PC-9 (cell line): Measurements from ENCODE around the gene CTNNBL1. TPM values are rescaled to one million over a fixed set of nuclear protein-coding genes. Genes with fewer than 3 reads are reported as not detected.

Experiments
- BruUV-seq: library from RNA; stranded (reverse); fragments of 400-500 nt; replicated peaks from 2 replicates; lab custom pipeline; 2021; lab: Mats Ljungman, UMichigan
- CTCF ChIA-PET: fragments of 300-600 bp; sonication (Branson Sonifier 250); formaldehyde crosslinking; loops from one replicate; lab custom pipeline; 2022; ENCODE audit warnings: antibody characterized with exemption; lab: Charles Lee
- POLR2A ChIA-PET: fragments of 300-600 bp; sonication (Branson Sonifier 250); formaldehyde crosslinking; loops from one replicate; lab custom pipeline; 2022; ENCODE audit warnings: antibody characterized with exemption; ENCODE audit not compliant: unreplicated experiment; lab: Charles Lee
- DNase-seq, 2 experiments: peaks; one replicate each; pipeline versions ENCODE4 v3.0.0 to v3.0.0-alpha.2; 2015 to 2022; ENCODE audit warnings: mixed read lengths in 1 of 2
- H2AFZ ChIP-seq: fragments of 200-600 bp; sonication (generic); 2 replicates; pipeline ENCODE4 v1.8.1; 2017; ENCODE audit warnings: antibody characterized with exemption
- H3F3A ChIP-seq: fragments of 200-600 bp; sonication (generic); 2 replicates; pipeline ENCODE4 v1.8.1; 2017; ENCODE audit warnings: antibody characterized with exemption, mild to moderate bottlenecking, low read depth; ENCODE audit not compliant: insufficient read depth
- H3K27ac ChIP-seq: fragments of 200-600 bp; sonication (generic); 2 replicates; pipeline ENCODE4 v1.6.1; 2016; ENCODE audit warnings: mixed run types
- H3K27me3 ChIP-seq: fragments of 200-600 bp; sonication (generic); 2 replicates; pipeline ENCODE4 v1.6.1; 2016; ENCODE audit warnings: low read depth, mixed run types; ENCODE audit not compliant: insufficient read depth
- H3K36me3 ChIP-seq: fragments of 200-600 bp; sonication (generic); 2 replicates; pipeline ENCODE4 v1.6.1; 2016; ENCODE audit warnings: low read depth, mixed run types
- H3K4me1 ChIP-seq: fragments of 200-600 bp; sonication (generic); replicated peaks from 2 replicates; pipeline ENCODE4 v1.6.1; 2016; ENCODE audit warnings: mixed run types; ENCODE audit not compliant: insufficient read depth
- H3K4me2 ChIP-seq: fragments of 200-600 bp; sonication (generic); 2 replicates; pipeline ENCODE4 v1.6.1; 2017; ENCODE audit warnings: mixed run types
- H3K4me3 ChIP-seq: fragments of 200-600 bp; sonication (generic); 2 replicates; pipeline ENCODE4 v1.6.1; 2016; ENCODE audit warnings: mixed run types
- H3K79me2 ChIP-seq: fragments of 200-600 bp; sonication (generic); 2 replicates; pipeline ENCODE4 v1.6.1; 2017; ENCODE audit warnings: low read depth, mixed run types
- H3K9me2 ChIP-seq: fragments of 200-600 bp; sonication (generic); 2 replicates; pipeline ENCODE4 v1.8.1; 2017; ENCODE audit warnings: mild to moderate bottlenecking; ENCODE audit not compliant: insufficient read depth
- H3K9me3 ChIP-seq: fragments of 200-600 bp; sonication (generic); 2 replicates; pipeline ENCODE4 v1.8.1; 2016; ENCODE audit warnings: low read depth; ENCODE audit not compliant: insufficient read depth
- H4K20me1 ChIP-seq: fragments of 200-600 bp; sonication (generic); 2 replicates; pipeline ENCODE4 v1.8.1; 2017; ENCODE audit not compliant: insufficient read depth
- CTCF ChIP-seq: fragments of 200-600 bp; sonication (generic); conservative IDR thresholded peaks from 2 replicates; pipeline ENCODE4 v1.6.1; 2017; ENCODE audit warnings: mixed run types, antibody characterized with exemption, mild to moderate bottlenecking, moderate library complexity
- EZH2 ChIP-seq: fragments of 200-600 bp; sonication (generic); IDR thresholded peaks from 2 replicates; pipeline ENCODE4 v1.8.0; 2017; ENCODE audit warnings: antibody characterized with exemption, low read depth
- intact Hi-C: fragments of 100-400 bp; cut with micrococcal nuclease; formaldehyde crosslinking; loops from one replicate; pipeline ENCODE4 v1.10.0; 2022; ENCODE audit not compliant: unreplicated experiment
- total RNA-seq: library from RNA; stranded (reverse); gene quantifications from 2 replicates; pipeline ENCODE4 v1.2.3, GENCODE V29; 2021

CTNNBL1 gene
- total RNA-seq, 1 experiment from 2014 or later, result 83.5 TPM

GRCh38 chr20:37808233-37809070, 114.6 kb downstream of the CTNNBL1 start:
- H4K20me1 ChIP-seq, result 0 out of 2 replicates have a peak, but pooled peaks cover 7% of the 10 kb centered on the region
- H2AFZ ChIP-seq, result no peak overlapping the region
- no peak overlapping the region for H3K4me2 ChIP-seq
- H3K9me2 ChIP-seq, result no peaks in the 10 kb centered on the region
- H3K36me3 ChIP-seq, result 0 out of 2 replicates have a peak, but pooled peaks cover 4% of the 10 kb centered on the region
- no peaks in the 10 kb centered on the region for H3K79me2 ChIP-seq
- no peak for DNase-seq
- intact Hi-C loops, result no loop called here
- no peaks in the 10 kb centered on the region for H3K9me3 ChIP-seq
- TF ChIP-seq EZH2 (no peak), CTCF (no peak)
- no peak overlapping the region for H3K27ac ChIP-seq
- no peaks in the 10 kb centered on the region for H3K27me3 ChIP-seq
- CTCF ChIA-PET, result no interaction called here
- no peaks in the 10 kb centered on the region for H3K4me1 ChIP-seq
- no peak overlapping the region for H3K4me3 ChIP-seq
- POLR2A ChIA-PET, result no interaction called here
- BruUV-seq, result no TSS peak
- no peaks in the 10 kb centered on the region for H3F3A ChIP-seq

GRCh38 chr20:37810027-37810426, 116.2 kb downstream of the CTNNBL1 start:
- Histone ChIP-seq H3K79me2 (no peaks in the 10 kb centered on the region), H3F3A (no peaks in the 10 kb centered on the region), H3K27me3 (no peaks in the 10 kb centered on the region), H3K9me3 (no peaks in the 10 kb centered on the region), H3K4me3 (no peak overlapping the region), H4K20me1 (0 out of 2 replicates have a peak, but pooled peaks cover 7% of the 10 kb centered on the region), H3K4me2 (no peak overlapping the region), H2AFZ (no peak overlapping the region), H3K36me3 (0 out of 2 replicates have a peak, but pooled peaks cover 4% of the 10 kb centered on the region), H3K9me2 (no peaks in the 10 kb centered on the region), H3K4me1 (no peaks in the 10 kb centered on the region), H3K27ac (no peak overlapping the region)
- ChIA-PET POLR2A (no interaction called here), CTCF (no interaction called here)
- DNase-seq, result no peak
- intact Hi-C loops, result no loop called here
- BruUV-seq, result no TSS peak
- TF ChIP-seq EZH2 (no peak), CTCF (no peak)

- intact Hi-C loops, result no loop called here
- POLR2A ChIA-PET, result no interaction called here
- CTCF ChIA-PET, result no interaction called here
Measured at GRCh38 chr20:37816003-37816402, 122.2 kb downstream of the CTNNBL1 start.

More at GRCh38 chr20:37816003-37816402, 122.2 kb downstream of the CTNNBL1 start:
- BruUV-seq, result no TSS peak
- no peaks in the 10 kb centered on the region for H3K9me3 ChIP-seq
- peaks cover 7% of the 10 kb centered on the region; the same call in 1 of the 2 replicates for H4K20me1 ChIP-seq
- H3K4me1 ChIP-seq, result no peaks in the 10 kb centered on the region
- no peaks in the 10 kb centered on the region for H3K36me3 ChIP-seq
- H2AFZ ChIP-seq, result no peak overlapping the region
- H3K27me3 ChIP-seq, result no peaks in the 10 kb centered on the region
- no peaks in the 10 kb centered on the region for H3F3A ChIP-seq
- no peak overlapping the region for H3K27ac ChIP-seq
- DNase-seq, result no peak
- TF ChIP-seq CTCF (no peak), EZH2 (no peak)
- H3K4me3 ChIP-seq, result no peak overlapping the region
- H3K9me2 ChIP-seq, result 0 out of 2 replicates have a peak, but pooled peaks cover 3% of the 10 kb centered on the region
- H3K4me2 ChIP-seq, result no peak overlapping the region
- no peaks in the 10 kb centered on the region for H3K79me2 ChIP-seq
